Measurements from ENCODE around the gene SNAP23. TPM values are rescaled to one million over a fixed set of nuclear protein-coding genes. Genes with fewer than 3 reads are reported as not detected.
A peak's percentile ranks its signal among the peaks of the same experiment; 100 is the strongest.

The SNAP23 gene
- total RNA-seq, 2 experiments from 2014 or later = 43.1 to 46.8 TPM

GRCh38 chr15:42577514-42578031 is 82.1 kb downstream of the SNAP23 start:
- no peaks in the 10 kb centered on the region for H3K36me3 Mint-ChIP-seq
- H3K9me3 Mint-ChIP-seq = no peaks in the 10 kb centered on the region
- H3K4me3 Mint-ChIP-seq = no peak overlapping the region
- H3K27me3 Mint-ChIP-seq = peaks cover 19% of the 10 kb centered on the region
- ChIA-PET POLR2A (no interaction called here), CTCF (no interaction called here)
- intact Hi-C loops (cut with micrococcal nuclease) = loop anchor here (5.0 to 10.0 kb wide), 4 partner anchors 160 to 607 kb away; partner anchors contain the start of genes CCNDBP1, CDAN1, GANC and TMEM87A
- no peak overlapping the region for H3K27ac Mint-ChIP-seq
- no peak for DNase-seq
- H3K4me1 Mint-ChIP-seq (ENCODE audit: low read depth) = peaks cover 30% of the 10 kb centered on the region

GRCh38 chr15:42578984-42579537 is 83.6 kb downstream of the SNAP23 start:
- H3K9me3 Mint-ChIP-seq = no peaks in the 10 kb centered on the region
- no peak overlapping the region for H3K27ac Mint-ChIP-seq
- POLR2A ChIA-PET = no interaction called here
- no peak overlapping the region for H3K4me3 Mint-ChIP-seq
- CTCF ChIA-PET = no interaction called here
- peaks cover 30% of the 10 kb centered on the region for H3K4me1 Mint-ChIP-seq (ENCODE audit: low read depth)
- no peak for DNase-seq
- H3K27me3 Mint-ChIP-seq = peaks cover 19% of the 10 kb centered on the region
- H3K36me3 Mint-ChIP-seq = no peaks in the 10 kb centered on the region
- intact Hi-C loops (cut with micrococcal nuclease) = loop anchor here (5.0 to 10.0 kb wide), 4 partner anchors 158 to 606 kb away; partner anchors contain the start of genes CCNDBP1, CDAN1, GANC and TMEM87A

GRCh38 chr15:42581272-42581730 is 85.9 kb downstream of the SNAP23 start:
- intact Hi-C loops (cut with micrococcal nuclease) = no loop called here
- ChIA-PET POLR2A (interaction anchor here (1.0 to 1.3 kb wide), 2 partner anchors 71 to 552 kb away, joined by 3 read pairs; partner anchors contain the start of gene TMEM62), CTCF (interaction anchor here (0.6 to 1.1 kb wide), 3 partner anchors 10 to 627 kb away, joined by 3 read pairs; no protein-coding TSS in a partner anchor)
- Mint-ChIP-seq H3K4me1 (ENCODE audit: low read depth) (peaks cover 21% of the 10 kb centered on the region), H3K27ac (no peak overlapping the region), H3K36me3 (no peaks in the 10 kb centered on the region), H3K4me3 (peak overlapping the region; percentile 79), H3K9me3 (no peaks in the 10 kb centered on the region), H3K27me3 (peaks cover 15% of the 10 kb centered on the region)
- peak; percentile 86 for DNase-seq

Other genes starting within 250 kb of the SNAP23 start
- gene GANC, start 222.4 kb upstream of the SNAP23 start, total RNA-seq = 10 to 100 TPM; 23.5 to 26.1 TPM
- 10 to 100 TPM; 26.1 to 28.7 TPM for gene TMEM87A, start 222.2 kb upstream of the SNAP23 start, total RNA-seq
- gene CAPN3, start 136.1 kb upstream of the SNAP23 start, total RNA-seq = 1 to 10 TPM; 2.2 to 2.7 TPM
- gene ZNF106, start 4.5 kb upstream of the SNAP23 start, total RNA-seq = 10 to 100 TPM; 47.1 to 48.0 TPM
- gene LRRC57, start 53.2 kb downstream of the SNAP23 start, total RNA-seq = 10 to 100 TPM; 15.7 to 17.2 TPM
- gene HAUS2, start 53.2 kb downstream of the SNAP23 start, total RNA-seq = 10 to 100 TPM; 44.9 to 45.1 TPM
- 1 to 10 TPM; 3.4 to 3.8 TPM for gene STARD9, start 80.0 kb downstream of the SNAP23 start, total RNA-seq
- gene CDAN1, start 241.5 kb downstream of the SNAP23 start, total RNA-seq = 10 to 100 TPM; 20.9 to 21.0 TPM

Data from activated CD4-positive, alpha-beta memory T cell treated with anti-CD3 and anti-CD28 coated beads for 36 hours (primary cell).